Left lung (tissue), 10 donors: ENCODE data around the gene PBX1. TPM values are rescaled to one million over a fixed set of nuclear protein-coding genes. Genes with fewer than 3 reads are reported as not detected.
A peak's percentile ranks its signal among the peaks of the same experiment; 100 is the strongest.

Experiments used
- ATAC-seq: fragments of 200-7000 bp; cut with Tn5 transposase; one replicate; pipeline ENCODE4 v1.9.1; 2020; ENCODE audit warnings: moderate library complexity
- DNase-seq, 4 donors: peaks; one replicate each; pipeline ENCODE4 v3.0.0-alpha.2; 2013 to 2020
- H3K27ac ChIP-seq, 2 donors: fragments of 200-600 bp; sonication (generic) in 1 of 2; one replicate each; pipeline versions ENCODE4 v1.5.0 to v1.8.0; 2020 to 2021
- H3K27me3 ChIP-seq, 2 donors: fragments of 200-600 bp; sonication (generic) in 1 of 2; one replicate each; pipeline versions ENCODE4 v1.5.0 to v1.8.0; 2020 to 2021
- H3K36me3 ChIP-seq, 2 donors: fragments of 200-600 bp; sonication (generic) in 1 of 2; one replicate each; pipeline versions ENCODE4 v1.5.0 to v1.8.0; 2020 to 2021
- H3K4me1 ChIP-seq, 2 donors: fragments of 200-600 bp; one replicate each; pipeline ENCODE4 v1.8.0; 2021
- H3K4me3 ChIP-seq, 2 donors: fragments of 200-600 bp; sonication (generic) in 1 of 2; one replicate each; pipeline versions ENCODE4 v1.5.0 to v1.8.0; 2020 to 2021; ENCODE audit warnings: mild to moderate bottlenecking in 1 of 2
- H3K9me3 ChIP-seq, 2 donors: fragments of 200-600 bp; sonication (generic) in 1 of 2; one replicate each; pipeline versions ENCODE4 v1.5.0 to v1.8.0; 2020 to 2021
- CTCF ChIP-seq, 2 donors: fragments of 200-600 bp; sonication (generic) in 1 of 2; IDR thresholded peaks; one replicate each; pipeline versions ENCODE4 v1.5.0 to v1.8.0; 2021; ENCODE audit warnings: antibody characterized with exemption in 2 of 2
- intact Hi-C, 2 donors: fragments of 100-400 bp; cut with DNase I; formaldehyde crosslinking; loops; one replicate each; pipeline versions ENCODE4 v1.11.2 to v1.14.2; 2022
- polyA plus RNA-seq, 6 donors: library from polyadenylated mRNA; unstranded; fragments of 120-200 nt; gene quantifications; one replicate each; pipeline ENCODE4 v1.2.1, GENCODE V29; 2013; ENCODE audit not compliant: insufficient read length in 6 of 6
- total RNA-seq, 2 donors: library from RNA; stranded (reverse); fragmentation: NEBNext Ultra II Directional; extraction: Animal tissue kit (Norgen Biotek cat#: 25700); gene quantifications; one replicate each; pipeline ENCODE4 v1.2.1, GENCODE V29; 2021
- donor health status: DM: no; HTN: yes; CAD: no.
- donor health status: DM: no; HTN: no; CAD: no.

The PBX1 gene
- total and polyA plus RNA-seq, 8 donors = 44.5 to 133 (median 127) TPM

GRCh38 chr1:164712131-164713036, 153.4 kb downstream of the PBX1 start:
- Histone ChIP-seq H3K9me3 (no peaks in the 10 kb centered on the region), H3K27ac (peak overlapping the region; percentile 5 to 33), H3K4me3 (no peak overlapping the region), H3K4me1 (peaks cover 18 to 32% of the 10 kb centered on the region in 2 donors), H3K27me3 (peaks cover 0 to 9% of the 10 kb centered on the region in 2 donors), H3K36me3 (no peaks in the 10 kb centered on the region)
- intact Hi-C loops = no loop called here
- ATAC-seq (peak; percentile 61), DNase-seq (peak in 1 of 4 donors; percentile 38)
- no peak for TF ChIP-seq CTCF (IDR thresholded peaks at IDR 0.05)

GRCh38 chr1:164713456-164714207, 154.6 kb downstream of the PBX1 start:
- intact Hi-C loops = no loop called here
- no peak for TF ChIP-seq CTCF (IDR thresholded peaks at IDR 0.05)
- no peak overlapping the region for H3K27ac ChIP-seq
- peaks cover 14 to 26% of the 10 kb centered on the region in 2 donors for H3K4me1 ChIP-seq
- no peaks in the 10 kb centered on the region for H3K9me3 ChIP-seq
- DNase-seq (peak in 1 of 4 donors; percentile 66), ATAC-seq (no peak)
- H3K27me3 ChIP-seq = peaks cover 0 to 9% of the 10 kb centered on the region in 2 donors
- no peaks in the 10 kb centered on the region for H3K36me3 ChIP-seq
- H3K4me3 ChIP-seq = no peak overlapping the region

GRCh38 chr1:164716992-164717703, 158.2 kb downstream of the PBX1 start:
- peaks cover 11 to 34% of the 10 kb centered on the region in 2 donors for H3K4me1 ChIP-seq
- no peaks in the 10 kb centered on the region for H3K9me3 ChIP-seq
- H3K27ac ChIP-seq = no peak overlapping the region
- peaks cover 0 to 8% of the 10 kb centered on the region in 2 donors for H3K27me3 ChIP-seq
- no peak for TF ChIP-seq CTCF (IDR thresholded peaks at IDR 0.05)
- ATAC-seq (peak; percentile 52), DNase-seq (no peak)
- no peak overlapping the region for H3K4me3 ChIP-seq
- H3K36me3 ChIP-seq = no peaks in the 10 kb centered on the region
- intact Hi-C loops = no loop called here

- H3K4me1 ChIP-seq = peaks cover 0 to 30% of the 10 kb centered on the region in 2 donors
- H3K9me3 ChIP-seq = no peaks in the 10 kb centered on the region
- peak in 1 of 4 donors; percentile 28 for DNase-seq
- TF ChIP-seq CTCF (IDR thresholded peaks at IDR 0.05) = no peak
- intact Hi-C loops = no loop called here
- no peak overlapping the region for H3K4me3 ChIP-seq
- no peak for ATAC-seq
- H3K36me3 ChIP-seq = no peaks in the 10 kb centered on the region
- H3K27me3 ChIP-seq = peaks cover 0 to 16% of the 10 kb centered on the region in 2 donors
- no peak overlapping the region for H3K27ac ChIP-seq
These were observed 159.8 kb downstream of the PBX1 start for GRCh38 chr1:164718821-164719220.
